Astrocyte of the spinal cord (primary cell): ENCODE results near the gene AMT.
A peak's percentile ranks its signal among the peaks of the same experiment; 100 is the strongest.

Experiments
- DNase-seq: peaks from one replicate; pipeline ENCODE4 v3.0.0; 2011; ENCODE audit warnings: low read depth, low spot score
- H3K4me3 ChIP-seq: 2 replicates; pipeline ENCODE4 v1.5.1; 2011; ENCODE audit warnings: low read depth, mild to moderate bottlenecking, low read length, moderate library complexity
- CTCF ChIP-seq: IDR thresholded peaks from 2 replicates; pipeline ENCODE4 v1.5.1; 2012; ENCODE audit warnings: low read depth, mild to moderate bottlenecking, low read length, inconsistent platforms
- in situ Hi-C: cut with HindIII; loops from 2 replicates; pipeline ENCODE4 v1.10.0; 2017; ENCODE audit warnings: low sequenced_read_pairs

Gene AMT

GRCh38 chr3:49454898-49455681 lies 32.8 kb upstream of the AMT start:
- no peak for DNase-seq
- no peak for TF ChIP-seq CTCF
- in situ Hi-C loops = no loop called here
- H3K4me3 ChIP-seq = no peak overlapping the region

GRCh38 chr3:49454458-49454857 lies 32.2 kb upstream of the AMT start:
- TF ChIP-seq CTCF = no peak
- in situ Hi-C loops = no loop called here
- H3K4me3 ChIP-seq = no peak overlapping the region
- DNase-seq = no peak

GRCh38 chr3:49453621-49454020 lies 31.3 kb upstream of the AMT start:
- DNase-seq = no peak
- in situ Hi-C loops = no loop called here
- no peak overlapping the region for H3K4me3 ChIP-seq
- no peak for TF ChIP-seq CTCF

DNA sequence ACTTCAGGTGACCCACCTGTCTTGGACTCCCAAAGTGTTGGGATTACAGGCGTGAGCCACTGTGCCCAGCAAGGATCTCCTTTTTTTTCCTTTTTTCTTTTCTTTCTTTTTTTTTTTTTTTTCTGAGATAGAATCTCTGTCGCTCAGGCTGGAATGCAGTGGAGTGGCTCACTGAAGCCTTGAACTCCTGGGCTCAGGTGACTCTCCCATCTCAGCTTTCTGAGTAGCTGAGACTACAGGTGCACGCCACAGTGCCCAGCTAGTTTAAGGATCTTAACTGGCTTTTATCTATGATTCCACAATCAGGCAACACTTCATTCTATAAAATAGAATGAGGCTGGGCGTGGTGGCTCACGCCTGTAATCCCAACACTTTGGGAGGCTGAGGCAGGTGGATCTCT lies 23.1 kb upstream of the AMT start:
- no peak for TF ChIP-seq CTCF
- in situ Hi-C loops = no loop called here
- no peak overlapping the region for H3K4me3 ChIP-seq
- DNase-seq = no peak

DNA sequence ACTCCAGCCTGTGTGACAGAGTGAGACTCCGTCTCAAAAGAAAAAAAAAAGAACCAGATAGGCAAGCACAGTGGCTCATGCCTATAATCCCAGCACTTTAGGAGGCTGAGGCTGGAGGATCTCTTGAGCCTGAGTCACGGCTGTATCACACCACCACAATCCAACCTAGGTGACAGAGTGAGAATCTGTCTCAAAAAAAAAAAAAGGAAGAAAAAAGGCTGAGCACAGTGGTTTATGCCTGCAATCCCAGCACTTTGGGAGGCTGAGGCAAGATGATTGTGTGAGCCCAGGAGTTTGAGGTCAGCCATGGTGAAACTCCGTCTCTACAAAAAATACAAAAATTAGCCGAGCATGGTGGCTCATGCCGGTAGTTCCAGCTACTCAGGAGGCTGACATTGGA lies 12.5 kb upstream of the AMT start:
- H3K4me3 ChIP-seq = no peak overlapping the region
- DNase-seq = no peak
- in situ Hi-C loops = no loop called here
- TF ChIP-seq CTCF = no peak

DNA sequence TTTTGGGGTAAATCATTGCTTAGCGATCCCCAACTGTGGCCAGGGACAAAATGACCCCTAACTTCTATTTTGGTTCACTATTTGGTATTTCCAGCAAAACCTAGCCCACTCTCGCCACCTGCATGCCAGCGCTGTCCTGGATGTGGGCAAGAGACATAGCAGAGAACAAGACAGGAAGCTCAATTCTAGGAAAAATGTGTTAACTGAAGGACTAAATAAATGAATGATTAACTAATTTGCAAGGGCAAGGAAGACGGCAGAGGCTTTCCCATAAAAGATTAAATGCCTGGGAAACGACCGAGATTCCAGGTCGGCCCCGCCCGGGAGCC lies 6.4 kb upstream of the AMT start:
- H3K4me3 ChIP-seq = peak overlapping the region; percentile 54
- in situ Hi-C loops = no loop called here
- no peak for TF ChIP-seq CTCF
- no peak for DNase-seq
